Measurements from ENCODE around the gene ARID2.

ARID2 gene

DNA sequence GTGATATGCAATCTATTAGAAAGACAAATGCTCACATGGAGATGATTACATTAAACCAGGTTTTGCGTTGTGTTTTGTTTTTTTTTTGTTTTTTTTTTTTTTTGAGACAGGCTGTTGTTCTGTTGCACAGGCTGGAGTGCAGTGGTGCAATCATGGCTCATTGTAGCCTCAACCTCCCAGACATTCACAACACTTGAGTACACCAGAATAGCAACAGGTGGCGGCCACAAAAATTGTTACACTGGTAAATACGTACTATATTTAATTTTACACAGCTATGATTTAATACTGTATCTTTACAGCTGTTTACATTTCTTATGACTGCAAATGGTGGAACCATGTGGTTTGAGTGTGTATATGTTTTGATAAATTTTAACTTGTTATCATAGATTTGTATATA is 200.9 kb downstream of the ARID2 start:
- no peak for DNase-seq (ENCODE audit: low read depth)

DNA sequence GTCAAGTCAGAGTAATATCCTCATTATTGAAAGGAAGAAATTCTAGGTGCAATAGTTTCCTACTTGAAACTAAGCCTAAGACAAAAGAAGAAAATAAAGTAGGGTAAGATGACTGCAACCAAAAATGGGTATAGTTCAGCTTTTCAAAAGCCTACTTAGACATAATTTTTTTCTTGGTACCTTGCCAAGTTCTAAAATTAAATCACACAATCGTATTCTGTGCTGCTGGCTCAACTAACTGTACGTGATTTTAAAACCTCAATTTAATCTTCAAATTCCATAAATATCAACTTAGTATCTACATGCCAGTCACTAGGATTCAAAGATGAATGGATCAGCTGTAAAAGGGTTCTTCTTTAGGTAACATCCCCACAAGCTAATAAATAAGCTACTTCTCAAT is 204.0 kb downstream of the ARID2 start:
- DNase-seq (ENCODE audit: low read depth) = no peak

DNA sequence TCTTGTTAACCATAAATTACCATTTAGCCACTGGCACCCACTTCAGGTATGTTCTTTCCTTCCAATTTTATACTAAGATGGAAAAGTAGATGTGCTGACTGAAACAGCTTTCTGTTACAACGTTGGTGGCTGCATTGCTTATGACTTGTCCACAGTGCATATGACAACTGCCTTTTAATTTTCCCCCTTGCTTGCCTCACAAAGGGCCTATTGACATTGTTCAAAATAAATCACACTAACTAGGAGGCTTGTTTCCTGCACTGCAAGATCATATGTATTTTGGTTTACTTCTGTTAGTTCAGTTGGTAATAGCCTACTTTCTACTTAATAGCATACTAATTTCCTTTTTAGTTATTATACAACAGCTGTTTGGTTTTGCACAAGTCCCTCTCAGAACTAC is 205.4 kb downstream of the ARID2 start:
- DNase-seq (ENCODE audit: low read depth) = no peak

DNA sequence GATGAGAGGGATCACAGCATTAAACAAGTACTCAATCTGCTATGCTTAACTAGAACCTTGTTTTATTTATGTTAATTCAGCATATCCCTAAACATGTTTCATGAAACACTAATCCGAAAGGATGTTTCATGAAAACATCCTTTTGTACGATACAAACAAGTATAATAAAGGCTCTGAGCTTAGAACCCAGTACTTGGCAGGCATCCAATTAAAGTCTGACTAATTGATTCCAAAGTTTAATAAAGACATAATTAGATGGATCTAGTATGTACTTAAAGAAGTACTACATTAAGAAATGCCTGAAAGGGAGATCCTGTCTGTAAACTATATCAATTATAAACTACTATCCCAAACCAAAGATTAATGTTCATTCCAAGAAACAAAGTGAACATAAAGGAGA is 209.1 kb downstream of the ARID2 start:
- no peak for DNase-seq (ENCODE audit: low read depth)

DNA sequence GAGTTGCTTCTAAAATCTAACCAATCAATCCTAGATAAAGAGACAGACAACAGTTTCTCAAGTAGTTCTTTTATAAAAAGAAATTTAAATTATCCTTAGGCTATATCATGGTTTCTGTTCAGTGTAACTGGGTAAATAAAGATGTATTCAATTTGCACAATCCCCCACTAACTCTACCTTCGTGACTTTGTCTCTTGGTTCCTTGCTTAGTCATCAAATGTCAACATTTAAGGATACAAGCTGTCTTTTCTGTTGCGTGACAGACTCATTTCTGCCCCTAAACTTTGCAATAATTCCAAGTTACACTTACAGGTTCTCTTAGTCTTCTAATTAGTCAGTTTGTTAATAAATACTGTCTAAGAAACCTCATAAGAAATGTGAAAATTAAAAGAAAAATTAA is 210.3 kb downstream of the ARID2 start:
- no peak for DNase-seq (ENCODE audit: low read depth)

DNA sequence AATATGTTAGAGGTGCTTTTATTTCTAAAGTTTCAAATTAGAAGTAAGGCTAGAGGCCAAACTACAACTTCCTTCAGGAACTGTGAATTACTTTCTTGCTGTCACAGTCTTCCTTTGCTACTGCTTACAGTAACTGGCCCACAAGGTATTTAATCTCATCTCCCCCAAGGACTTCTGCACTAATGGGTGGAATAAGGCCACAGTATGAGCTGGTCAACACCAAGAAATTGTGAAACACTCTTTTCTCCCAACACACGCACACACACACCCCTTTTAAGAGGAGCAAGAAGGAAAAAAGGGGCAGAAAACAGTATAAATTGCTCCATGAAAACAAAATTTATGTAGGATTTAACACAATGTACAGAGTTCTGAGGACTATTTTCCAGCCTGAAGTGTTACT is 215.3 kb downstream of the ARID2 start:
- DNase-seq (ENCODE audit: low read depth) = no peak

DNA sequence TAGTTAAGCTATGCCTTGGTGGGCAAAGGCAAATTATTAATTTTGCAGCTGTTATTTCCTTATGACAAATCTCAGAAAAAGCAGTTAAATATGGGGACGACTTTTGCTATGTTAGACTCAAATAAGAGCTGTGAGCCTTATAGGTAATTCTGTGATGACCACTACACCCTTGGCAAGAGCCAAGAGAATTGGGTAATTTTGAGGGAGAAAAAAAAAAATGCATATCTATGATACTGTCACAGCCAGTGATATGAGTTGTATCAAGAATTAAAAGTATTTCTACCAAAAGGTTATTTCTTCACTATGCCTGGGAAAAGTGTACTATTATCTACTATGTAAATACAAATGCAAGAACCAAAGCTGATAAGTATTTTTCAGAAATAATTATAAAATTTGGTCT is 216.9 kb downstream of the ARID2 start:
- no peak for DNase-seq (ENCODE audit: low read depth)

DNA sequence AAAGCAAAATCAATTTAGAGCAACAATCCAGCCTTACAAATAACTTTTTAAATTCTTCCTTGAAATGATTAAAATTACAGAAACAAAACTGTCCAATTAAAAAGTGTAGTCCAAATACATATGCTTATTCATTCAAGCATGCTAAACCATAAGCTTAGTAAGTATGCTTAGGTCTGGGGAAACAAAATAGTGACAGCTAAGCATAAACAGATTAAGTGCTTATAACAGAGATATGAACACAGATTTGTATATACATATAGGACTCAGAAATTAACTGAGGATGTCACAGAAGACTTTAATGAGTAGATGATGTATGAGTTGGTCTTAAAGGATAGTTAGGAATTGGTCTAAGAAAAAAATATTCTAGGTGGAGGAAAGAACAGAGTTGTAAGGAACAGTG is 219.0 kb downstream of the ARID2 start:
- DNase-seq (ENCODE audit: low read depth) = no peak
